Endothelial cell of umbilical vein (primary cell): ENCODE data around the gene CERS6. TPM values are rescaled to one million over a fixed set of nuclear protein-coding genes. Genes with fewer than 3 reads are reported as not detected.

ENCODE experiments used
- BruUV-seq: library from RNA; stranded (reverse); fragments of 400-500 nt; replicated peaks from 2 replicates; lab custom pipeline; 2021; lab: Mats Ljungman, UMichigan
- CTCF ChIA-PET: fragments of 300-600, 350-600 bp; sonication (Branson Sonifier 250); formaldehyde crosslinking; loops from one replicate; lab custom pipeline; 2021; ENCODE audit warnings: antibody characterized with exemption, inconsistent platforms; lab: Charles Lee
- POLR2A ChIA-PET: fragments of 300-600, 350-600 bp; sonication (Branson Sonifier 250); formaldehyde crosslinking; loops from one replicate; lab custom pipeline; 2021; ENCODE audit warnings: antibody characterized with exemption, inconsistent platforms; lab: Charles Lee
- DNase-seq: peaks from one replicate; pipeline ENCODE4 v3.0.0-alpha.2; 2011; ENCODE audit warnings: low read depth, low spot score
- FAIRE-seq: peaks from 2 replicates; lab custom pipeline; 2011; peaks lifted over from hg19 to GRCh38; lab: Jason Lieb, UNC
- H2AFZ ChIP-seq: 2 replicates; pipeline ENCODE4 v1.6.0; 2012; ENCODE audit warnings: low read depth, low read length, control low read depth, inconsistent platforms
- H3K27ac ChIP-seq: 2 replicates; pipeline ENCODE4 v1.5.1; 2011; ENCODE audit warnings: low read depth, mild to moderate bottlenecking, control low read depth, low read length, moderate library complexity; ENCODE audit not compliant: insufficient read depth
- H3K27me3 ChIP-seq, 2 experiments: 2 replicates each; pipeline versions ENCODE4 v1.6.0 to v1.6.1; 2011; ENCODE audit warnings: low read length in 2 of 2, mixed read lengths in 1 of 2; ENCODE audit not compliant: control insufficient read depth in 2 of 2, insufficient read depth in 2 of 2
- H3K36me3 ChIP-seq, 2 experiments: 2 replicates in 1 of 2; 3 replicates in 1 of 2; pipeline ENCODE4 v1.5.1; 2011; ENCODE audit warnings: low read length in 2 of 2, mild to moderate bottlenecking in 1 of 2, moderate library complexity in 1 of 2; ENCODE audit not compliant: control insufficient read depth in 2 of 2, insufficient read depth in 2 of 2; ENCODE audit errors: extremely low read depth in 1 of 2
- H3K4me1 ChIP-seq: 3 replicates; pipeline ENCODE4 v1.5.1; 2011; ENCODE audit warnings: mild to moderate bottlenecking, low read length; ENCODE audit not compliant: control insufficient read depth, insufficient read depth; ENCODE audit errors: extremely low read depth
- H3K4me2 ChIP-seq: 2 replicates; pipeline ENCODE4 v1.6.1; 2011; ENCODE audit warnings: low read length, control low read depth, mixed read lengths; ENCODE audit not compliant: insufficient read depth
- H3K4me3 ChIP-seq, 3 experiments: fragments of 200-600 bp in 1 of 3; sonication (generic), shearing (Covaris generic) in 1 of 3; replicated peaks in 1 of 3; 2 replicates each; pipeline ENCODE4 v1.5.1; 2011 to 2016; ENCODE audit warnings: control low read depth in 3 of 3, low read length in 3 of 3, mild to moderate bottlenecking in 2 of 3, inconsistent platforms in 1 of 3, low read depth in 1 of 3, moderate library complexity in 1 of 3; ENCODE audit not compliant: insufficient read depth in 1 of 3
- H3K79me2 ChIP-seq: 2 replicates; pipeline ENCODE4 v1.6.0; 2012; ENCODE audit warnings: low read length, inconsistent platforms; ENCODE audit not compliant: control insufficient read depth, insufficient read depth
- H3K9ac ChIP-seq: replicated peaks from 2 replicates; pipeline ENCODE3; 2011; ENCODE audit warnings: low read length, control low read depth; ENCODE audit not compliant: insufficient read depth; ENCODE audit errors: extremely low read depth
- H3K9me1 ChIP-seq: replicated peaks from 3 replicates; pipeline ENCODE4 v1.6.0; 2011; ENCODE audit warnings: mild to moderate bottlenecking, low read length; ENCODE audit not compliant: control insufficient read depth, insufficient read depth; ENCODE audit errors: extremely low read depth
- H3K9me3 ChIP-seq: replicated peaks from 2 replicates; pipeline ENCODE4 v1.5.1; 2012; ENCODE audit warnings: low read length, inconsistent platforms; ENCODE audit not compliant: control insufficient read depth, insufficient read depth
- H4K20me1 ChIP-seq: replicated peaks from 2 replicates; pipeline ENCODE3; 2011; ENCODE audit warnings: mild to moderate bottlenecking, low read length; ENCODE audit not compliant: control insufficient read depth, insufficient read depth; ENCODE audit errors: extremely low read depth
- CTCF ChIP-seq, 2 donors: IDR thresholded peaks; 1 replicate in 1 of 2; 2 replicates in 1 of 2; pipeline ENCODE4 v1.5.1; 2011; ENCODE audit warnings: low read length in 2 of 2, mild to moderate bottlenecking in 2 of 2, moderate library complexity in 2 of 2, control low read depth in 1 of 2, inconsistent platforms in 1 of 2, low read depth in 1 of 2; ENCODE audit not compliant: insufficient read depth in 1 of 2; ENCODE audit errors: extremely low read depth in 1 of 2
- EZH2 ChIP-seq: IDR thresholded peaks from 2 replicates; pipeline ENCODE4 v1.6.1; 2012; ENCODE audit warnings: borderline replicate concordance, low read depth, mild to moderate bottlenecking, moderate library complexity, low read length, inconsistent platforms; ENCODE audit not compliant: severe bottlenecking
- FOS ChIP-seq: IDR thresholded peaks from 2 replicates; pipeline ENCODE4 v1.6.1; 2011; ENCODE audit warnings: mild to moderate bottlenecking, low read length, moderate library complexity, borderline replicate concordance; ENCODE audit not compliant: insufficient read depth
- GATA2 ChIP-seq: IDR thresholded peaks from 2 replicates; pipeline ENCODE4 v1.7.0; 2011; ENCODE audit warnings: low read depth, mild to moderate bottlenecking, moderate library complexity, mixed read lengths, low read length; ENCODE audit not compliant: insufficient read length, insufficient read depth
- JUN ChIP-seq: IDR thresholded peaks from 2 replicates; pipeline ENCODE4 v1.6.1; 2011; ENCODE audit warnings: borderline replicate concordance, low read depth; ENCODE audit not compliant: insufficient read length, insufficient read depth
- MAX ChIP-seq: IDR thresholded peaks from 2 replicates; pipeline ENCODE4 v1.6.1; 2011; ENCODE audit not compliant: insufficient read depth, insufficient read length
- MYC ChIP-seq: IDR thresholded peaks from one replicate; pipeline ENCODE4 v1.6.1; 2011; ENCODE audit warnings: mild to moderate bottlenecking, low read depth, low read length
- POLR2A ChIP-seq: IDR thresholded peaks from 2 replicates; pipeline ENCODE4 v1.6.1; 2012; ENCODE audit warnings: low read depth, mild to moderate bottlenecking, control low read depth, low read length
- POLR2AphosphoS5 ChIP-seq: IDR thresholded peaks from 2 replicates; pipeline ENCODE4 v1.6.1; 2012; ENCODE audit warnings: low read depth, mild to moderate bottlenecking, control low read depth, low read length, moderate library complexity; ENCODE audit not compliant: insufficient read depth
- dilution Hi-C: fragments of 300-500 bp; cut with MboI; formaldehyde crosslinking; loops from one replicate; pipeline ENCODE4 v1.15.0; 2019; ENCODE audit warnings: low sequenced_read_pairs; ENCODE audit not compliant: extremely low pct_ligation_motif_present
- intact Hi-C: fragments of 100-400 bp; cut with micrococcal nuclease; formaldehyde crosslinking; loops from one replicate; pipeline ENCODE4 v1.10.0; 2022
- polyA plus RNA-seq, 4 experiments: library from polyadenylated mRNA; depleted of rRNA in 3 of 4; stranded (reverse) in 3 of 4; unstranded in 1 of 4; fragments of >200 nt; gene quantifications; 2 replicates each; pipeline versions ENCODE4 v1.2.1 to v1.2.3, GENCODE V29; 2011 to 2012; ENCODE audit warnings: missing spikeins in 1 of 4
- total RNA-seq: library from RNA; stranded (reverse); gene quantifications from 2 replicates; pipeline ENCODE4 v1.2.3, GENCODE V29; 2021

CERS6 gene
- total and polyA plus RNA-seq, 2 donors (not counting 3 experiments of a cell fraction or from before 2014, with no cell fraction given), result 2.7 to 11.7 TPM

DNA sequence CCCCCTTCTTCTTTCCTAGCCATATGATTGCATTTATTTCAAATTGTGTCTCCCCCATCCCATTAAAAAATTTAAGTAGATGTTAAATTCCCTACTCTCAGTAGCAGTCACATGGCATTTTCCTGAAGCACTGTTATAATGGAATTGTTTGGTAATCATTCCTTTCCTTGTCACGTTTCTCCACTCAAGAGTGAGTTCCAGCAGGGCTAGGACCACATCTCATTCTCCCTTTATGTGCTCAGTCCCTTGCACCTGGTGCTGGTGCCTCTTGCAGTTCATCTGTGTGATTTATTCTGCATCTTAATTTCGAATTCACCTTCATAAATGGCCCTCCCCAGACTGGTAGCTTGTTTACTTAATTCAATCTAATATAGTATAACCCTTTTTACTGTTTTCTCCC lies 276.0 kb downstream of the CERS6 start:
- H3K36me3 ChIP-seq, result no peaks in the 10 kb centered on the region
- BruUV-seq, result no TSS peak
- dilution Hi-C loops (no loop called here), intact Hi-C loops (no loop called here)
- no peaks in the 10 kb centered on the region for H3K9me3 ChIP-seq
- no peak overlapping the region for H3K4me2 ChIP-seq
- no peaks in the 10 kb centered on the region for H3K4me1 ChIP-seq
- no peak overlapping the region for H3K27ac ChIP-seq
- H4K20me1 ChIP-seq, result no peaks in the 10 kb centered on the region
- no peak overlapping the region for H2AFZ ChIP-seq
- no peak for FAIRE-seq
- no peaks in the 10 kb centered on the region for H3K79me2 ChIP-seq
- POLR2A ChIA-PET, result no interaction called here
- no peaks in the 10 kb centered on the region for H3K27me3 ChIP-seq
- no peak for DNase-seq
- H3K9ac ChIP-seq, result no peak overlapping the region
- no peaks in the 10 kb centered on the region for H3K9me1 ChIP-seq
- TF ChIP-seq POLR2A (no peak), MAX (no peak), EZH2 (no peak), GATA2 (no peak), FOS (no peak), MYC (no peak), CTCF (IDR thresholded peaks at IDR 0.05; ENCODE audit: extremely low read depth in 1 of 2, insufficient read depth in 1 of 2, low read depth in 1 of 2, low read length in 2 of 2) (no peak), POLR2AphosphoS5 (no peak), JUN (no peak)
- CTCF ChIA-PET, result no interaction called here
- H3K4me3 ChIP-seq, result no peak overlapping the region
